Pancreas (tissue), 10 donors: Measurements from ENCODE around the gene ACSL6. TPM values are rescaled to one million over a fixed set of nuclear protein-coding genes. Genes with fewer than 3 reads are reported as not detected.
A peak's percentile ranks its signal among the peaks of the same experiment; 100 is the strongest.

Experiments used
- ATAC-seq, 4 donors: fragments of 200-7000 bp; cut with Tn5 transposase; one replicate each; pipeline versions ENCODE4 v1.8.0 to v1.9.1; 2020; ENCODE audit warnings: mild to moderate bottlenecking in 4 of 4, moderate library complexity in 4 of 4
- DNase-seq, 6 donors: peaks; one replicate each; pipeline ENCODE4 v3.0.0-alpha.2; 2020
- FAIRE-seq: peaks from 2 replicates; lab custom pipeline; 2012; peaks lifted over from hg19 to GRCh38; lab: Jason Lieb, UNC
- H3K27ac ChIP-seq, 4 donors: fragments of 200-600 bp; sonication (generic); 1 replicate in 3 of 4; 2 replicates in 1 of 4; pipeline versions ENCODE4 v1.5.0 to v1.8.0; 2020
- H3K27me3 ChIP-seq, 4 donors: fragments of 200-600 bp; one replicate each; pipeline ENCODE4 v1.8.0; 2021
- H3K36me3 ChIP-seq, 3 donors: fragments of 200-600 bp; sonication (generic) in 1 of 3; one replicate each; pipeline versions ENCODE4 v1.5.0 to v1.8.0; 2020 to 2021
- H3K4me1 ChIP-seq, 3 donors: fragments of 200-600 bp; one replicate each; pipeline ENCODE4 v1.8.0; 2021
- H3K4me3 ChIP-seq, 4 donors: fragments of 200-600 bp; sonication (generic) in 2 of 4; one replicate each; pipeline versions ENCODE4 v1.5.0 to v1.8.0; 2020 to 2021
- H3K9me3 ChIP-seq, 4 donors: fragments of 200-600 bp; one replicate each; pipeline ENCODE4 v1.8.0; 2021
- CTCF ChIP-seq, 4 donors: fragments of 200-600 bp; sonication (generic) in 3 of 4; IDR thresholded peaks; one replicate each; pipeline versions ENCODE4 v1.5.0 to v1.8.0; 2021; ENCODE audit warnings: antibody characterized with exemption in 4 of 4
- WGBS, 2 donors: extraction: QIAGEN DNeasy Blood & Tissue Kit; methylation state at CpG; one replicate each; pipeline ENCODE4 v1.1.7; 2013; 5-methylcytosine and 5-hydroxymethylcytosine counted together
- intact Hi-C, 3 donors: fragments of 100-400 bp; cut with DNase I; formaldehyde crosslinking; loops; one replicate each; pipeline versions ENCODE4 v1.11.1 to v1.14.2; 2022
- polyA plus RNA-seq, 2 donors: library from polyadenylated mRNA; stranded (reverse); fragments of 200-250 nt; gene quantifications; one replicate each; pipeline ENCODE4 v1.2.3, GENCODE V29; 2013
- total RNA-seq, 6 donors: library from RNA; stranded (reverse); fragmentation: NEBNext Ultra II Directional in 4 of 6; extraction: Animal tissue kit (Norgen Biotek cat#: 25700) in 4 of 6; gene quantifications; one replicate each; pipeline versions ENCODE4 v1.2.1 to v1.2.4, GENCODE V29; 2021 to 2023
- donor health status: healthy with polysubstance abuse.
- donor health status: DM: no; HTN: no; CAD: no; lungs with moderate emphysema.
- donor health status: DM: no; HTN: no; CAD: no.
- donor health status: control.
- donor health status: control.
- donor health status: Bipolar disorder and iron deficiency.
- donor health status: DM: yes; HTN: yes; CAD: no.
- donor health status: DM: no; HTN: no; CAD: no.
- donor health status: DM: no; HTN: no; CAD: no.
- donor health status: DM: yes; HTN: yes; CAD: no.

ACSL6 gene
- total and polyA plus RNA-seq, 8 donors = 0.83 to 3.3 (median 1.1) TPM

GRCh38 chr5:132044207-132044606 is 32.7 kb upstream of the ACSL6 start:
- H3K36me3 ChIP-seq = no peaks in the 10 kb centered on the region
- no peak for TF ChIP-seq CTCF (IDR thresholded peaks at IDR 0.05)
- H3K4me1 ChIP-seq = no peaks in the 10 kb centered on the region
- intact Hi-C loops = no loop called here
- FAIRE-seq = no peak
- no peak overlapping the region for H3K27ac ChIP-seq
- no peaks in the 10 kb centered on the region for H3K9me3 ChIP-seq
- DNase-seq = peak in 1 of 6 donors; percentile 1
- no peak overlapping the region for H3K4me3 ChIP-seq
- WGBS, 2 donors = 84 to 87% methylated on average over 10 of the region's 10 CpGs
- no peaks in the 10 kb centered on the region for H3K27me3 ChIP-seq
- peak in 1 of 4 donors; percentile 69 for ATAC-seq

DNA sequence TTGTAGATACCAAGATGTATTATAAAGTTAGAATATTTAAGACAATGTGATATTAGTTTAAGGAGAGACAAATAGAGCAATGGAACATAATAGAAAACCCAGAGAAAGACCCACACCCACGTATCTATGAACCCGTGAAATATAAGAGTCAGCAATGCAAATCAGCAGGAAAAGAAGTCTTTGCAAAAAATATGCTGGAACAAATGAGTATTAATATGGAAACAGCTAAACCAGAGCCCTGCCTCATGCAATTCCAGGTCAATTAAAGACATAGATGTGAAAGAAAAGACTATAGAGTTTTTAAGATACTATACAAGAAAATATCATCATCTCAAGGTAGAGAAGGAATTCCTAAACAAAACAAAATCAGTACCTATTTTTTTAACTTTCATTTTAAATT is 25.9 kb upstream of the ACSL6 start:
- no peak overlapping the region for H3K27ac ChIP-seq
- H3K4me3 ChIP-seq = no peak overlapping the region
- no peaks in the 10 kb centered on the region for H3K9me3 ChIP-seq
- DNase-seq = no peak
- ATAC-seq = no peak
- WGBS, 2 donors = 41 to 61% methylated on average over 2 of the region's 2 CpGs
- TF ChIP-seq CTCF (IDR thresholded peaks at IDR 0.05) = no peak
- intact Hi-C loops = no loop called here
- H3K36me3 ChIP-seq = no peaks in the 10 kb centered on the region
- no peaks in the 10 kb centered on the region for H3K4me1 ChIP-seq
- FAIRE-seq = no peak
- no peaks in the 10 kb centered on the region for H3K27me3 ChIP-seq

DNA sequence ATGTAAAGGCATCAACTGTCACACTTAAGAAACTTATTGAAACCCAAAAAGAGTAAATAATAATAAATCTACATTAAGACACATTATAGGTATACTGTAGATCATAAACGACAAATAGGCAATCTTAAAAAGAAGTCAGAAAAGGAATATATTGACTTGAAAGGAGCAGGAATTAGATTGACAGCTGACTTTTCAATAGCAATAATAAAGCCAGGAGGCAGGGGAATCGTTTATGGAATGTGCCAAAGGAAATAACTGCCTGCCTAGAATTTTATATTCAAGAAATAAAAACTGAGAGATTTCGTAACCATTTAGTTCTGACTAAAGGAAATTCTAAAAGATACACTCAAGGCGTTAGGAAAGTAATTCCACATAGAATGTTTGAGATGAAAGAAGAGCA is 21.7 kb upstream of the ACSL6 start:
- DNase-seq = no peak
- Histone ChIP-seq H3K36me3 (no peaks in the 10 kb centered on the region), H3K27ac (no peak overlapping the region), H3K4me1 (no peaks in the 10 kb centered on the region), H3K4me3 (no peak overlapping the region), H3K9me3 (no peaks in the 10 kb centered on the region), H3K27me3 (no peaks in the 10 kb centered on the region)
- no peak for FAIRE-seq
- intact Hi-C loops = no loop called here
- no peak for TF ChIP-seq CTCF (IDR thresholded peaks at IDR 0.05)
- ATAC-seq = no peak
- 48 to 61% methylated on average over 4 of the region's 4 CpGs for WGBS, 2 donors

- Histone ChIP-seq H3K36me3 (no peaks in the 10 kb centered on the region), H3K27ac (no peak overlapping the region), H3K4me3 (no peak overlapping the region), H3K9me3 (no peaks in the 10 kb centered on the region), H3K27me3 (no peaks in the 10 kb centered on the region), H3K4me1 (no peaks in the 10 kb centered on the region)
- no peak for TF ChIP-seq CTCF (IDR thresholded peaks at IDR 0.05)
- no peak for ATAC-seq
- intact Hi-C loops = no loop called here
- no peak for DNase-seq
- no peak for FAIRE-seq
Measured at GRCh38 chr5:132032196-132032595, 20.7 kb upstream of the ACSL6 start.

- no peak overlapping the region for H3K27ac ChIP-seq
- no peaks in the 10 kb centered on the region for H3K9me3 ChIP-seq
- no peaks in the 10 kb centered on the region for H3K36me3 ChIP-seq
- no peak for FAIRE-seq
- H3K4me1 ChIP-seq = no peaks in the 10 kb centered on the region
- DNase-seq = no peak
- intact Hi-C loops = no loop called here
- WGBS, 2 donors = 78 to 91% methylated on average over 2 of the region's 2 CpGs
- no peak overlapping the region for H3K4me3 ChIP-seq
- no peak for ATAC-seq
- no peaks in the 10 kb centered on the region for H3K27me3 ChIP-seq
- TF ChIP-seq CTCF (IDR thresholded peaks at IDR 0.05) = no peak
Measured at GRCh38 chr5:132030610-132031009, 19.2 kb upstream of the ACSL6 start.
